HuH-7 (cell line): Measurements from ENCODE around the gene FMNL1.

Experiments used
- DNase-seq: peaks from one replicate; pipeline ENCODE4 v3.0.0; 2011; ENCODE audit warnings: low spot score

FMNL1 gene

DNA sequence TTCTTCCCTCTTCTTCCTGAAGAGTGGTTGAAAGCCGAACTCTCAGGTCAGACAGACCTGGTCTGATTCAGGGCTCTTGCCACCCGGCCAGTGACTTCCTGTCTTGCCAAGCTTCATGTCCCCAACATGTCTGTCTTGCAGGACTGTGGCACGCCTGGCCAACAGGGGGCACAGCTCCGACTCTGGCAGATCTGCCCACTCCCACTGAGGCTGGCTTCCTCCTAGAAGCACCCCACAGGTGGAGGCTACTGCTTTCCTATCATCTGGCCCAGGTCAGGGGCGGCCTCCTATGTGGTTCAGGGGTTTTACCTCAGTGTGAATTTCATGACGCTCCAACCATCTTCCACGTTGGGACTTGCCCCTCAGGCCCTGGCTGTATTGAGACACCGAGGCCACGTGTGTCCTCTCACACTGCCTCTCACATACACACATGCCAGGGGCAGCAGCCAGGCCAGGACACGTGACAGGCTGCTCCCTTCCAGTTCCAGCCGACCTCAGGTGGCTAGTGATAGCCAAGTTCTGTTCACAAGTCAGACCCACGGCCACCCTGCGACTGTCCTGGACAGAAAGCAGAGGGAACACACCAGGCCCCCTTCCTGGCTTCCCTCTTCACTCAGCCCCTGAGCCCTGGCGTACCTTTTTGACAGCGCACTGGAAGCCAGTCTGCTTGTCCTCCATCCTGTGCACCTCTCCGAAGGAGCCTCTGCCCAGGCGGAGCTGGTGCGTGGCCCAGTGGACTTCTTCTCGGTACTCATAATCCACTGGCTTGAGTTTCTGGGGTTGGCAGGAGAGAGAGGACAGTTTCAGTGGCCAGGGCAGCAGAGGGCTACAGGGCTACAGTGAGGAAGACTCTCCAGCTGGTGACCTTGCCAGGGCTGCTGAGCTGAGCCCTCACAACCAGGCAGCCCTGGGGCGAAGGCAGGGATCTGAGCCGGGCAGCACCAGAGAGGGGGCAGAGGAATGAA is 62.8 kb downstream of the FMNL1 start:
- DNase-seq: no peak

DNA sequence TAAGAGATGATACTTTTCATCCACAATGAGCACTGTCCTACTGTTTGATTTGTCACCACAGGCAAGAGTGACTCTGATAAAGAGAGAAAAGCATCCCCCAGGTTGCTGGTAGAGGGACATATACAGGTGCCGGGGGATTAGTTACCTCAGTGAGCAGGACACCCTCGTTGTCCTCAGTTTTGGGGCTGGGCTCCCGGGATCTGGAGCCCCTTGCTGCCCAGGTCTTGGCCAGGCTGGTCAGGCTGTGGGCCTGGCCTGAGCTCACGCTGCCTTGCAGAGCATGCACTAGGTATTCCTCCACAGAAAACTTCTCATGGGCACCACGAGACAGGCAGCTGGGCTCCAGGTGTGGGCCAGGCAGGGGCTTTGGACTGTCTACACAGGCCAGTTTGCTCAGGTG is 64.6 kb downstream of the FMNL1 start:
- no peak for DNase-seq

DNA sequence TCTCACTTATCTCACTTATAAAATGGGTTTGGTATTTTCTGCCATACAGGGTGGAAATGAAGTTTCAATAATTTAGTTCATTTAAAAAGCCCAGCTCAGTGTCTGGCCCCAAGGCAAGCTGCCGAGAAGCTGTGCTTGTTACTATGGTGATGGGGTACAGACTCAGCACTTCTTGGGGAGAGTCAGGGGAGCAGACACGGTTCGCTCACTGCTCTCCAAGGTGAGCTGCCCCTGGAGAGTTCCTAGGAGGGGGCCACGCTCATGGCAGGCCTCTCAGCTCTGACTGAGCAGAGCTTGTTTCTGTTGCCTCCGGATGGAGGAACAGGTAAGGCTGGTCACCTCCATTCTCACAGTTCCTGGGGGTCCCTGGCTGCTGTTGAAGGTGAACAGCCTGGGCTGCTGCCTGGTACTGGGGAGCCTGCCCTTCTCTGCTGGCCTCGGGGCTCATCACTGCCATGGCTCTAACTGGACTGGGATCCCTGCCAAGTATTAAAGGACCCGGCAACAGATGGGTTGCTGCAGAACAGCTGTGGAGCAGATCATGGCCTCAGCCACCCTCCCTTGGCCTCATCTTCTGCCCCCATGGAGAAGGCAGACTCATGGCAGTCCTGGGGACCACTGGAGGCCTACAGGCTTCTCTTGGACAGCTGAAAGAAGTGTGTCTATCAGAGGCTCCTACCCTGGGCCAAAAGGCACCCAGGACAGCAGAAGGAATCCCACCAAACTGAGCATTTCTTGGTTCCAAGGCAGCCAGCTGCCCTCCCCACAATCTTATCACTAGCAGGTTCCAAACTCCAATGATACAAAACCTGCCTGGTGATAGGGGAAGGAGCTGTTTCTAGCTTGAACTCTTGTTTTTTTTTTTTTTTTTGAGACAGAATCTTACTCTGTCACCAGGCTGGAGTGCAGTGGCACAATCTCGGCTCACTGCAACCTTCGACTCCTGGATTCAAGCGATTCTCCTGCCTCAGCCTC is 66.1 kb downstream of the FMNL1 start:
- DNase-seq: no peak

DNA sequence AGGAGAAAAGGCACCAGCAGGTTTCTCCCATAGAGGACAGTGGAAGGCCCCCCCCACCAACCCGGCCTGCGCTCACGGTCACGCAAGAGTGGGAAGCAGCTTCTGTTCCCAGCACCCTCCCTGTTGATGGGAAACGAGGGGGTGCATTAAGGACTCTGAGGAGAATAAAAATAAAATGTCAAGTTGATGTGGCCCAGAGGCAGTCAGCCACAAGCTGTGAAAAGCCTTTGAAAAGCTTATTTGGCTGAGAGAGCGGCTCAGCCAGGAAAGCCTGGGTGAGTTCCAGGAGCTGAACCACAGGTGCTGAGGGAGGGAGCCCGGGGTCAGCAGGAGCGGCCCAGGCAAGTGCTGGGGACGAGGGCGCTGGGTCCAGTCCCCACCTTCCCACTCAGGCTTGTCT is 67.1 kb downstream of the FMNL1 start:
- no peak for DNase-seq

DNA sequence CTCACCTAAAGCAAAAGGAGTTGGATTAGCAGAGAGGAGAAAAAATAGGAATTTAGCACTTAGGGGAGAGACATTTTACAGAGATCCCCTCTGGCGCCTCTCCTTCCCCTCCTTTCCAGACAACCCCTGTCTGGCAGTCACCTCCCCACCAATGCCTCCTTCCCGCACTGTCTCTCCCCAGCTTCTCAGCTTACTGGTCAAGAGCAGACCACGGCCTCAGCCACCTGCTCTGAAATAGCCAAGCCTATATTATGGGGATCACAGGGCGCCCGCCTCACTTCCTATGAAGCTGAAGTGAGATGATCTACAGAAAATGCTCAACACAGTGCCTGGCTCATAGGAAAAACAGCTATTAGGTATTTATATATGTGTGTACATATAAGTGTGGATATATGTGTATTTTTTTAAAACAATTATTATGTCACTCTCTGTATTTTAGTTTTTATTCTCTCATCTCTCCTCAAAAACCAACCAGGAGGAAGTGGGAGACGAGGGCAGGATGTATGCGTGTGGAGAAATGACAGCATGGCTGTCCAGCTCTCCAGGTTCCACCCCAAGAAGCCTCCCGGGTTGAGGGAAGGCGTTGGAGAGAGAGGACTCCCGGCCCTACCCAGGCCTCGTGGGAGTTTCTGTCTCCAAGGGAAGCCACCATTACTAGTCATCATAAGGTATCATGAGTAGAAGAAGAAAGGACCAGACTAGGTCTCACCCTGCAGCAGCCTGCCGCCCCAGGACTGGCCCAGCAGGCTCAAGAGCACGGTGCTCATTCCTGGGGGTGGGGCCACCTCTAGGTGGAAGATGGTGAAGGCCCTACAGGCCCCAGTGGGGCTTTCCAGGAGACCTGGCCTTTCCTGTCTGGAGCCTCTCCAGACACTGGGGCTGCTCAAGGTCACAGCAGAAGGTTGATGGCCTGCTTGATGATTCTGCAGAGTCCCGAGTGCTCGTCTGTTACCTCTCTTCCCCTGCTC is 67.9 kb downstream of the FMNL1 start:
- DNase-seq: no peak

DNA sequence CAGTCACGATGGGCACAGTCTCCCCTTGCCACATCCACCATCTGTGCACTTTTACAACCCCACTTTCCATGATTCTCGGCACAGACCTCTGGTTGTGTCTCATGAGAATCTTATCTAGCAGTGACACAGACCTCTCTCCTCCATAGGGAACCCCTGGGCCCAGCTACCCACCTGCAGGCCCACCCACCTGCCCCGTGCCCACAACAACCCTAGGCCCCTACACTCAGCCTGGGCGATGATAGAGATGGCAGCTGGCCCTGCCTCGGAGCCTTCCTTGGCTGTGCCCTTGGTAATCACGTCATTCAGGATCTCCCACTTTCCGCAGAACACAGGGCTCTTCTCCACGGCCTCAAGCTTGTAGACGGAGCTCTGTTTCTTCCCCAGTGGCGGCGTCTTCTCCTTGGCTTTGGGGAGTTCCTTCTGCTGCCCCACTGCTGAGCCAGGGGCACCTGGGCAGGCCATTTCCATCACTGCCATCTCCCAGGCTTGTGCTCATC is 68.6 kb downstream of the FMNL1 start:
- no peak for DNase-seq

DNA sequence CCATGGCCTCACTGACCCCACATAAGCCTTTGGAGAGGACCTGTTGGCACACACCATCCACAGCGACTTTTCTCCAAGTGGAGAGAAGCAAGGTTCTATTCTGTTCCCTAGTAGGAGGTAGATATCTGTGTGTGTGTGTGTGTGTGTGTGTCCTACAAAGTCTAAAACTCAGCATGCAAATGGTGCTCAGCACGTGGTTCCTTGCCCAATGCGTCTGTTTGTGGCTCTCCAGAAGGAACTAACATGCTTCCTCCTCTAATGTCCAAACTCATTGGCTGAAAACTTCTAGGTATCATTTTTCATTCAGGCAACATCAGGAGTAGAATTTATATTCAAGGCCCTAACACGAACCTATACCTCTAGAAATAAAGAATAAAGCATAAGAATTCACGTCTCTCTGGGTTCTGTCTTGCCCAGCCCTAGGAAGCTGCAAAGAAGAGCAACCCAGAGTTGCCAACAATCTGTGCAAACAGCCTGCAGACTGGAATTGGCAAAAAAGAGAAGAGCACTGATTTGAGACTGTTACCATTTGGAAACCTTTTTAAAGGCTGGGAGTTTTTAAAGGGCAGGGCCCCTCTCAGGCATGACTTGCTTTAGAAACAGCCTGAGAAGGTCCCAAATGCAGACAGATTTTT is 69.6 kb downstream of the FMNL1 start:
- DNase-seq: no peak

DNA sequence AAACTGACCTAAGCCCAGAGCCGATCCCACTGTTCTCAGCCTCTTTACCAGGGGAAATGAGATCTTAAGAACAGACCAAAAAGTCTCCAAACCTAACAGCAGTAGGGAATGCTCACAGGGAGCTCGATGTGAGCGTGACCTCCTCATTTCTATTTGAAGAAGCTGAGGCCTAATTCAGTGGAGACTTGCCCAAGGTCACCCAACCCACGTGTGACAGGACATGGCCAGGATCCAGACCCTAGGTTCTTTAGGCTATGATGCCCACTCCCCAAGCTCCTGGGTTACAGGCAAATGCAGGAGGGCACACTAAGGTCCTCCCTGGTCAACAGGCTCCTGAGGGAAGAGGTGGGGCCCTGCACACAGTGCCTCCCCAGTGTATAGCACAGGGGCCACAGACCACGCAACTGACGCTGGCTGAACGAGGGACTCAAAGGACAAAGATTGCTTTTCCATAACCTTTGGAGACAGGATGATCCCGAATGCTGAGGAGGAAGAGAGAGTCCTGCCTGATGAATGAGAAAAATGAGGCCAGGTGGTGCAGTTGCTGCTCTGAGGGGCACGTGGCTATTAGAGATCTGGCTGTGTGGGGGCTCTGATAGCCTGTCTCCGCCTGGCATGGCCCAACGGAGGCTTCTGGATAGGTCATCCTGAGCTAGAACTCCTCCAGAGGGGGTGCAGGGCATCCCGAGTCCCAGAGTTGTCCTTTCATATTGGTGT is 71.2 kb downstream of the FMNL1 start:
- DNase-seq: no peak

DNA sequence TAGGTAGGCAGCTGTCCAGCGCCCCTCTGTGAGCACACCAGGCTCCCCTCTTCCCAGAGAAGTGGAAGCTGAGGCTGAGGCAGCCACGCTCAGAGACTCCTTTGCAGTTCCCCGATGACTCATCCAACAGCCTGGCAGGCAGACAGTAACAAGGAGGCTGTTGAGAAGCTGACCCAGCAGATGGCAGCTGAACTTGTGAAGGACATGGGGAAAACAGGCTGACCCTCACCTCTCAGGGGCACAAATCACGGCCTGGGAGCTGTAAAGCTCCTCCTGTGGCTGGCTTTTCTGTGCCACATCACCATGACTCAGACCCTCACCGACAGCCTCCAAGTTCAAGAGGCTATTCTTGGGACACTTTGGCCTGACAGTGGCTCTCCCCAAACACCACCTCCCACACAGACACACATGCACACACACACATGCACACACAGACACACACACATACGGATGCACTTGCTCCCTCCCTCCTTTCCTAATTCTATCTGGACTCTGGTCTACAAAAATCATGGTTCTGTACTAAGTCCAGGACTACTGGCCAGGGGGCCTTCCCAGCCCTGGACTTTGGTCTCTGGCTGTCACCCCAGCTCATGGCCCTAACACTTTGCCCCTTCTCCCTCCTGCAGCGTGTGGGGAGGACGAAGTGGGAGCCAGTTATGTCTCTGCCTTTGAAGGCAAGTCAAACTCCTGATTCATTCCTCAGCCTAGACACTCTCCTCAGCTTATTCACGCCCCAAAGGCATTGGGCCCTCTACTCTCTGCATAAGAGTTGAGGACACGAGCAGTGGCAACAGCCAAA is 71.9 kb downstream of the FMNL1 start:
- DNase-seq: no peak

DNA sequence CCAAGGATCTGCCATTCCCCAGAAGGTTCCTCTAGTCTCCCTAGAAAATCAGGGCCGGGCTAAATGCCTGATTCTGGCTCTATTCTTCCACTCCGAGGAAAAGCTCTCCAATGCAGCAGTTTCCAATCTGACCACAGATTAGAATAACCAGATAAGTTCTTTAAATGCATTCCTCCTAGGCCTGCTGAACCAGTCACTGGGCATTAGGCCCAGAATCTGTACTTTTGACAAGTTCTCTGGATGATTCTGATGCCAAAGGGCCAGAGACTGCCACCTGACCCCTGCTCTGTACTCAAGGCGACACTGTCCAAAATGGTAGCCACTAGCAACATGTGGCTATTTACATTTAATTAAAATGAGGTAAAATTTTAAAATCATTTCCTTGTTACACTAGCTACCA is 72.8 kb downstream of the FMNL1 start:
- DNase-seq: no peak

DNA sequence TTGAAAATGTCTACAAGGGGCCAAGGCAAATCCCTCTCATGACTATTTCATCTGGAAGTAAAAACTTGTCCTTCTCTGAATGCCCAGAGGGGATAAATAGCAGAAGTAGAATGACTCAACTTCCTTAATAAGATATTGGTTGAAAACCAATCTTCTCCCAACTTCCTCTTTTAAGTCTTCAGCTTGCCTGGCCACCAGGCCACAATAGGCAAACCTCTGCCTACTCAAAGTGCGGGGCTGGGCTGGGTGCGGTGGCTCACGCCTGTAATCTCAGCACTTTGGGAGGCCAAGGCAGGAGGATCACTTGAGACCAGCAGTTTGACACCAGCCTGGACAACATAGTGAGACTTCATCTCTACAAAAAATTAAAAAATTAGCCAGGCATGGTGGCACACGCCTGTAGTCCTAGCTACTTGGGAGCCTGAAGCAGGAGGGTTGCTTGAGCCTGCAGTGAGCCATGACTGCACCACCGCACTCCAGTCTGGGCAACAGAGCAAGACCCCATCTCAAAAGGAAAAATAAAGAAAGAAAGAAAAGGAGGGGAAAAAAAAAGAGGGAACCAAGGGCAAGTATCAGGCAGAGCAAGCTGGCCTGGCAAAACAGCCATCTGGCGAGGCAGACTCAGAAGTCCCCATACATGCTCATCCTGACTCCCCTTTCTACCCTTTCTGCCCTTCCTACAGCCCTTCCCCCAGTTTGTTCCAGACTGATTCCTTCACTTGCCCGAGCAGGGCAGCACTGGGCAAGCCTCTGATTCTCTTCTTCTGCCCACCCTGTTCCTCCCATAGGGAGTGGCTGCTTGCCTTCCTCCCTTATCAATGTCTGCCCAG is 74.5 kb downstream of the FMNL1 start:
- no peak for DNase-seq

DNA sequence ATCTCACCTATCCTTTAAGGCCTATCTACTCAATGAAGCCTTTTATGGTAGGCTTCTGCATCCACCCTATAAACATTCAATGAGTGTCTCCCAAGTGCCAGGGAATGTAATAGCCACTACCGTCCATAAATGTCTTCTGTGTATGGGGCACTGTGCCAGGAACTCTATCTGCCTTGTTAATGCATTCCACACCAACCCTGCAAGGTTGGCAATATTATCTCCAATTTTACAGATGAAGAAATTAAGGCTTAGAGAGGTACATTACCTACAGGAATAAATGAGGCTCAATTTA is 75.1 kb downstream of the FMNL1 start:
- no peak for DNase-seq
